Measurements from ENCODE around the gene GSC2. TPM values are rescaled to one million over a fixed set of nuclear protein-coding genes. Genes with fewer than 3 reads are reported as not detected.

GSC2 gene
- total and polyA plus RNA-seq, 9 of the 15 experiments (the other 6 are each of a cell fraction or from before 2014, with no cell fraction given): not detected

DNA sequence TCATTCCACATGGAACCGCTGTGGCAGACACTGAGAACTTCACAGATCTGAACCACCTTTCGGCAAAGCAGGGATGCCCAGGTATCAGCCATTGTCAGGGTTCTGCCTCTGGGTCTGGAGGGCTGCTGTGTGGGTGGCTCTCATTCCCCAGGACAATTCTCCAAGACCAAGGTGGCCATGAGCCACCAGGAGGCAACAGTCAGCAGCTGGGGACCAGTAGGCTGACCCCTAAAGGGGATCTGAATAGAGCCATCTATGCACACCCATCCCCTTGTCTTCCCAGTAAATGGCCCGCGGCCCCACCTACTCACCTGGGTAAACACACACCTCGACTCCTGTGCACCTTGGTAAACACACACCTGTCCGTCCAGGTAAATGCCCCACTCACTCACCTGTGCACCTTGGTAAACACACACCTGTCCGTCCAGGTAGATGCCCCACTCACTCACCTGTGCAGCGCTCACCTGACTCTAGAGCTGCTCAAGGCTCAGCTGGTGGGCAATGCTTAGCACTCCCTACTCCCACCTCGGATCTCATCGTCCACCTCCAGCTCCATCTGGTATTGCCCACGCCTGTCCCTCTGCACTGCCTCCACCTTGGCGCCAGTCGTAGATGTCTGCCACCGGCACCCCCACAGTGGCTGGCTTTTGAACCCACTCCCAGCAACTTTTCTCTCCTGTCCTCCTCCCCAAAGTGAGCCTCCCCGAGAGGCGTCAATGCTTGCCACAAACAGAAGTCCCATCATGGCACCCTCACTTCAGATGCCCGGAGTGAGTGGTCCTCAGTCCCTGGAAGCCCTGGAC is 18.2 kb upstream of the GSC2 start (continued):
- TF ChIP-seq, protein P1, sequence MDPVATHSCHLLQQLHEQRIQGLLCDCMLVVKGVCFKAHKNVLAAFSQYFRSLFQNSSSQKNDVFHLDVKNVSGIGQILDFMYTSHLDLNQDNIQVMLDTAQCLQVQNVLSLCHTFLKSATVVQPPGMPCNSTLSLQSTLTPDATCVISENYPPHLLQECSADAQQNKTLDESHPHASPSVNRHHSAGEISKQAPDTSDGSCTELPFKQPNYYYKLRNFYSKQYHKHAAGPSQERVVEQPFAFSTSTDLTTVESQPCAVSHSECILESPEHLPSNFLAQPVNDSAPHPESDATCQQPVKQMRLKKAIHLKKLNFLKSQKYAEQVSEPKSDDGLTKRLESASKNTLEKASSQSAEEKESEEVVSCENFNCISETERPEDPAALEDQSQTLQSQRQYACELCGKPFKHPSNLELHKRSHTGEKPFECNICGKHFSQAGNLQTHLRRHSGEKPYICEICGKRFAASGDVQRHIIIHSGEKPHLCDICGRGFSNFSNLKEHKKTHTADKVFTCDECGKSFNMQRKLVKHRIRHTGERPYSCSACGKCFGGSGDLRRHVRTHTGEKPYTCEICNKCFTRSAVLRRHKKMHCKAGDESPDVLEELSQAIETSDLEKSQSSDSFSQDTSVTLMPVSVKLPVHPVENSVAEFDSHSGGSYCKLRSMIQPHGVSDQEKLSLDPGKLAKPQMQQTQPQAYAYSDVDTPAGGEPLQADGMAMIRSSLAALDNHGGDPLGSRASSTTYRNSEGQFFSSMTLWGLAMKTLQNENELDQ (CRISPR knock-in tag; IDR thresholded peaks at IDR 0.05; ENCODE audit: borderline replicate concordance): no peak
- TF ChIP-seq, protein P2, sequence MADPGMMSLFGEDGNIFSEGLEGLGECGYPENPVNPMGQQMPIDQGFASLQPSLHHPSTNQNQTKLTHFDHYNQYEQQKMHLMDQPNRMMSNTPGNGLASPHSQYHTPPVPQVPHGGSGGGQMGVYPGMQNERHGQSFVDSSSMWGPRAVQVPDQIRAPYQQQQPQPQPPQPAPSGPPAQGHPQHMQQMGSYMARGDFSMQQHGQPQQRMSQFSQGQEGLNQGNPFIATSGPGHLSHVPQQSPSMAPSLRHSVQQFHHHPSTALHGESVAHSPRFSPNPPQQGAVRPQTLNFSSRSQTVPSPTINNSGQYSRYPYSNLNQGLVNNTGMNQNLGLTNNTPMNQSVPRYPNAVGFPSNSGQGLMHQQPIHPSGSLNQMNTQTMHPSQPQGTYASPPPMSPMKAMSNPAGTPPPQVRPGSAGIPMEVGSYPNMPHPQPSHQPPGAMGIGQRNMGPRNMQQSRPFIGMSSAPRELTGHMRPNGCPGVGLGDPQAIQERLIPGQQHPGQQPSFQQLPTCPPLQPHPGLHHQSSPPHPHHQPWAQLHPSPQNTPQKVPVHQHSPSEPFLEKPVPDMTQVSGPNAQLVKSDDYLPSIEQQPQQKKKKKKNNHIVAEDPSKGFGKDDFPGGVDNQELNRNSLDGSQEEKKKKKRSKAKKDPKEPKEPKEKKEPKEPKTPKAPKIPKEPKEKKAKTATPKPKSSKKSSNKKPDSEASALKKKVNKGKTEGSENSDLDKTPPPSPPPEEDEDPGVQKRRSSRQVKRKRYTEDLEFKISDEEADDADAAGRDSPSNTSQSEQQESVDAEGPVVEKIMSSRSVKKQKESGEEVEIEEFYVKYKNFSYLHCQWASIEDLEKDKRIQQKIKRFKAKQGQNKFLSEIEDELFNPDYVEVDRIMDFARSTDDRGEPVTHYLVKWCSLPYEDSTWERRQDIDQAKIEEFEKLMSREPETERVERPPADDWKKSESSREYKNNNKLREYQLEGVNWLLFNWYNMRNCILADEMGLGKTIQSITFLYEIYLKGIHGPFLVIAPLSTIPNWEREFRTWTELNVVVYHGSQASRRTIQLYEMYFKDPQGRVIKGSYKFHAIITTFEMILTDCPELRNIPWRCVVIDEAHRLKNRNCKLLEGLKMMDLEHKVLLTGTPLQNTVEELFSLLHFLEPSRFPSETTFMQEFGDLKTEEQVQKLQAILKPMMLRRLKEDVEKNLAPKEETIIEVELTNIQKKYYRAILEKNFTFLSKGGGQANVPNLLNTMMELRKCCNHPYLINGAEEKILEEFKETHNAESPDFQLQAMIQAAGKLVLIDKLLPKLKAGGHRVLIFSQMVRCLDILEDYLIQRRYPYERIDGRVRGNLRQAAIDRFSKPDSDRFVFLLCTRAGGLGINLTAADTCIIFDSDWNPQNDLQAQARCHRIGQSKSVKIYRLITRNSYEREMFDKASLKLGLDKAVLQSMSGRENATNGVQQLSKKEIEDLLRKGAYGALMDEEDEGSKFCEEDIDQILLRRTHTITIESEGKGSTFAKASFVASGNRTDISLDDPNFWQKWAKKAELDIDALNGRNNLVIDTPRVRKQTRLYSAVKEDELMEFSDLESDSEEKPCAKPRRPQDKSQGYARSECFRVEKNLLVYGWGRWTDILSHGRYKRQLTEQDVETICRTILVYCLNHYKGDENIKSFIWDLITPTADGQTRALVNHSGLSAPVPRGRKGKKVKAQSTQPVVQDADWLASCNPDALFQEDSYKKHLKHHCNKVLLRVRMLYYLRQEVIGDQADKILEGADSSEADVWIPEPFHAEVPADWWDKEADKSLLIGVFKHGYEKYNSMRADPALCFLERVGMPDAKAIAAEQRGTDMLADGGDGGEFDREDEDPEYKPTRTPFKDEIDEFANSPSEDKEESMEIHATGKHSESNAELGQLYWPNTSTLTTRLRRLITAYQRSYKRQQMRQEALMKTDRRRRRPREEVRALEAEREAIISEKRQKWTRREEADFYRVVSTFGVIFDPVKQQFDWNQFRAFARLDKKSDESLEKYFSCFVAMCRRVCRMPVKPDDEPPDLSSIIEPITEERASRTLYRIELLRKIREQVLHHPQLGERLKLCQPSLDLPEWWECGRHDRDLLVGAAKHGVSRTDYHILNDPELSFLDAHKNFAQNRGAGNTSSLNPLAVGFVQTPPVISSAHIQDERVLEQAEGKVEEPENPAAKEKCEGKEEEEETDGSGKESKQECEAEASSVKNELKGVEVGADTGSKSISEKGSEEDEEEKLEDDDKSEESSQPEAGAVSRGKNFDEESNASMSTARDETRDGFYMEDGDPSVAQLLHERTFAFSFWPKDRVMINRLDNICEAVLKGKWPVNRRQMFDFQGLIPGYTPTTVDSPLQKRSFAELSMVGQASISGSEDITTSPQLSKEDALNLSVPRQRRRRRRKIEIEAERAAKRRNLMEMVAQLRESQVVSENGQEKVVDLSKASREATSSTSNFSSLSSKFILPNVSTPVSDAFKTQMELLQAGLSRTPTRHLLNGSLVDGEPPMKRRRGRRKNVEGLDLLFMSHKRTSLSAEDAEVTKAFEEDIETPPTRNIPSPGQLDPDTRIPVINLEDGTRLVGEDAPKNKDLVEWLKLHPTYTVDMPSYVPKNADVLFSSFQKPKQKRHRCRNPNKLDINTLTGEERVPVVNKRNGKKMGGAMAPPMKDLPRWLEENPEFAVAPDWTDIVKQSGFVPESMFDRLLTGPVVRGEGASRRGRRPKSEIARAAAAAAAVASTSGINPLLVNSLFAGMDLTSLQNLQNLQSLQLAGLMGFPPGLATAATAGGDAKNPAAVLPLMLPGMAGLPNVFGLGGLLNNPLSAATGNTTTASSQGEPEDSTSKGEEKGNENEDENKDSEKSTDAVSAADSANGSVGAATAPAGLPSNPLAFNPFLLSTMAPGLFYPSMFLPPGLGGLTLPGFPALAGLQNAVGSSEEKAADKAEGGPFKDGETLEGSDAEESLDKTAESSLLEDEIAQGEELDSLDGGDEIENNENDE (IDR thresholded peaks at IDR 0.05; ENCODE audit: low read depth, low read length): peak; percentile 23
- TF ChIP-seq GATA2 (CRISPR knock-in tag; IDR thresholded peaks at IDR 0.05) (no peak), ZEB2 (IDR thresholded peaks at IDR 0.05) (no peak), EP300 (IDR thresholded peaks at IDR 0.05; ENCODE audit: low read length) (peak; percentile 20; the same call in 1 of the 2 replicates), ZNF316 (IDR thresholded peaks at IDR 0.05) (no peak), ZNF75A (CRISPR knock-in tag; IDR thresholded peaks at IDR 0.05) (no peak), TEAD4 (IDR thresholded peaks at IDR 0.05; ENCODE audit: low read length) (no peak), TEAD4 (CRISPR knock-in tag; IDR thresholded peaks at IDR 0.05; ENCODE audit: borderline replicate concordance) (no peak)
- TF ChIP-seq, protein P3, sequence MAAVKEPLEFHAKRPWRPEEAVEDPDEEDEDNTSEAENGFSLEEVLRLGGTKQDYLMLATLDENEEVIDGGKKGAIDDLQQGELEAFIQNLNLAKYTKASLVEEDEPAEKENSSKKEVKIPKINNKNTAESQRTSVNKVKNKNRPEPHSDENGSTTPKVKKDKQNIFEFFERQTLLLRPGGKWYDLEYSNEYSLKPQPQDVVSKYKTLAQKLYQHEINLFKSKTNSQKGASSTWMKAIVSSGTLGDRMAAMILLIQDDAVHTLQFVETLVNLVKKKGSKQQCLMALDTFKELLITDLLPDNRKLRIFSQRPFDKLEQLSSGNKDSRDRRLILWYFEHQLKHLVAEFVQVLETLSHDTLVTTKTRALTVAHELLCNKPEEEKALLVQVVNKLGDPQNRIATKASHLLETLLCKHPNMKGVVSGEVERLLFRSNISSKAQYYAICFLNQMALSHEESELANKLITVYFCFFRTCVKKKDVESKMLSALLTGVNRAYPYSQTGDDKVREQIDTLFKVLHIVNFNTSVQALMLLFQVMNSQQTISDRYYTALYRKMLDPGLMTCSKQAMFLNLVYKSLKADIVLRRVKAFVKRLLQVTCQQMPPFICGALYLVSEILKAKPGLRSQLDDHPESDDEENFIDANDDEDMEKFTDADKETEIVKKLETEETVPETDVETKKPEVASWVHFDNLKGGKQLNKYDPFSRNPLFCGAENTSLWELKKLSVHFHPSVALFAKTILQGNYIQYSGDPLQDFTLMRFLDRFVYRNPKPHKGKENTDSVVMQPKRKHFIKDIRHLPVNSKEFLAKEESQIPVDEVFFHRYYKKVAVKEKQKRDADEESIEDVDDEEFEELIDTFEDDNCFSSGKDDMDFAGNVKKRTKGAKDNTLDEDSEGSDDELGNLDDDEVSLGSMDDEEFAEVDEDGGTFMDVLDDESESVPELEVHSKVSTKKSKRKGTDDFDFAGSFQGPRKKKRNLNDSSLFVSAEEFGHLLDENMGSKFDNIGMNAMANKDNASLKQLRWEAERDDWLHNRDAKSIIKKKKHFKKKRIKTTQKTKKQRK (IDR thresholded peaks at IDR 0.05; ENCODE audit: borderline replicate concordance, low read depth, low read length): no peak

All from K562 (cell line).